Keratinocyte (primary cell): Measurements from ENCODE around the gene NBPF11.
"Not testable (repeated sequence)": the region's sequence is repeated elsewhere in the genome, so short reads cannot be mapped to it uniquely, and the experiment has no call there.

Experiments used
- EZH2 ChIP-seq: IDR thresholded peaks from one replicate; pipeline ENCODE4 v1.6.1; 2012; ENCODE audit warnings: inconsistent platforms, mild to moderate bottlenecking, low read length, moderate library complexity
- TF ChIP-seq, protein P1 (sequence below), 3 experiments: IDR thresholded peaks in 1 of 3; conservative IDR thresholded peaks in 1 of 3; optimal IDR thresholded peaks in 1 of 3; 2 replicates in 2 of 3; 3 replicates in 1 of 3; pipeline versions ENCODE3 to v1.5.1; 2011; ENCODE audit warnings: low read length in 3 of 3, mild to moderate bottlenecking in 3 of 3, moderate library complexity in 2 of 3, control low read depth in 1 of 3, inconsistent platforms in 1 of 3; ENCODE audit not compliant: insufficient read depth in 2 of 3; ENCODE audit errors: extremely low read depth in 1 of 3

DNA sequence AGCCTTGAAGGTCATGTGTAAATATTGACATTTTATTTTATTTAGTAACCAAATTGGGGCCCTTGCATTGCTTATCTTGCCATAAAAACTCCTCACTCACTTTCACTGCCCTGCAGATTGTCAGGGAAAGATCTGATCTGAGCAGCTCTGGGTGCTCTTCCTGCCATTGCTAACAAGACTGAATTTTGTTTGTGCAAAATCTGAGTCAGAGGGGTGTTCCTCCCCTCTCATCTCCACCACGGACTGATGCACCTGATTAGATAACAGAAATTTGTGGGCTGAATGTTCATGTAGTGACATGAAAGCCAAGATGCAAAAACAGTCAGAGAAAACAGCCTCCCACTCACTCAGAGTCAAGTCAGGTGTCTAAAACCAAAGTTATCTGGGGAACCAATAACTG is 44.9 kb upstream of the NBPF11 start:
- not testable (repeated sequence) for TF ChIP-seq EZH2
- TF ChIP-seq, protein P1, sequence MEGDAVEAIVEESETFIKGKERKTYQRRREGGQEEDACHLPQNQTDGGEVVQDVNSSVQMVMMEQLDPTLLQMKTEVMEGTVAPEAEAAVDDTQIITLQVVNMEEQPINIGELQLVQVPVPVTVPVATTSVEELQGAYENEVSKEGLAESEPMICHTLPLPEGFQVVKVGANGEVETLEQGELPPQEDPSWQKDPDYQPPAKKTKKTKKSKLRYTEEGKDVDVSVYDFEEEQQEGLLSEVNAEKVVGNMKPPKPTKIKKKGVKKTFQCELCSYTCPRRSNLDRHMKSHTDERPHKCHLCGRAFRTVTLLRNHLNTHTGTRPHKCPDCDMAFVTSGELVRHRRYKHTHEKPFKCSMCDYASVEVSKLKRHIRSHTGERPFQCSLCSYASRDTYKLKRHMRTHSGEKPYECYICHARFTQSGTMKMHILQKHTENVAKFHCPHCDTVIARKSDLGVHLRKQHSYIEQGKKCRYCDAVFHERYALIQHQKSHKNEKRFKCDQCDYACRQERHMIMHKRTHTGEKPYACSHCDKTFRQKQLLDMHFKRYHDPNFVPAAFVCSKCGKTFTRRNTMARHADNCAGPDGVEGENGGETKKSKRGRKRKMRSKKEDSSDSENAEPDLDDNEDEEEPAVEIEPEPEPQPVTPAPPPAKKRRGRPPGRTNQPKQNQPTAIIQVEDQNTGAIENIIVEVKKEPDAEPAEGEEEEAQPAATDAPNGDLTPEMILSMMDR (optimal IDR thresholded peaks at IDR 0.05 in 1 of 3, IDR thresholded peaks at IDR 0.05 in 1 of 3, conservative IDR thresholded peaks at IDR 0.05 in 1 of 3; ENCODE audit: extremely low read depth in 1 of 3, insufficient read depth in 2 of 3, low read length in 3 of 3), result not testable (repeated sequence)
